HG03060 (cell line): ENCODE data around the gene SHROOM2.
"Not testable (repeated sequence)": the region's sequence is repeated elsewhere in the genome, so short reads cannot be mapped to it uniquely, and the experiment has no call there.

Experiments used
- ATAC-seq: cut with Tn5 transposase; IDR thresholded peaks from one replicate; pipeline ENCODE4 v1.9.1; 2021; ENCODE audit warnings: low read depth, moderate number of reproducible peaks; ENCODE audit not compliant: unreplicated experiment

The SHROOM2 gene

DNA sequence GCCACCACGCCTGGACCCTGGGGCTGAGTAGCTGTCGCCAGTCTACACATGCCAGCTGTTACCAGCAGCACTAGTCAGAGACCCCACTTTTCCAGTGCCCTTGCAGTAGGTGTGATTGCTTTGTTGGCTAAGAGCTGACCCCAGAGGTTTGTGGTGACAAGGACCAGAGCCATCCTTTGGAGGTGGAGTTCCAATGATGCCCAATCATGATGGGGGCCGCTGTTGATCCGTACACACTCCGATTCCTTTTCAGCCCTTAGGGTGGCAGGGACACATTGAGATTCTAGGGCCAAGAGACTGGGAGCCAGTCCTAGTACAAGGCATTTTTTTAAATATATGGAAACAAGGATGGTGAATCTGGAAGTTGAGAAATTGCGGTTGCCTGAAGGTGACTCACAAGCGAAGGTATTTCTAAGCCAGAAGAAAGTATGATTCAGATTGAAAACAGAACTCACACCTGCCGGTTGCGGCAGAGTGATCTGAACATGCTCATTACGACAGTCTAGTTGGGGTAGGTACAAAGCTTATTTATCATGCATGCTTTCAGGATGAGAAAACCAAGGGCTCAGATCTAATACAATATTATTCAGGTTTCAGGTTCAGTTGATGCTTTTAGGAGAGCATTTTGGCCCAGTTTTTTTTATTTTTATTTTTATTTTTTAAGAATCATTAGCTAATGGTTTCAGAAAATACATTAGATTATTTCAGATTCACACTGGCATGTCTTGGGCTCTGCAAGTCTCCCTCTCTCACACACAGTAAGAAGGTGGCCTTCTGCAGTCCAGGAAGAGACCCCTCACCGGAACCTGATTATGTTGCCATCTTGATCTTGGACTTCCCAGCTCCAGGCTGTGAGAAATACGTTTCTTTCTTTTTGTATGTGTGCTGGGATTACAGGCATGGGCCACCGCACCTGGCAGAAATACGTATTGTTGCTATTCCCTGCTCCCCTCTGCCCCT is 43.4 kb downstream of the SHROOM2 start:
- peak; percentile 92 for ATAC-seq

DNA sequence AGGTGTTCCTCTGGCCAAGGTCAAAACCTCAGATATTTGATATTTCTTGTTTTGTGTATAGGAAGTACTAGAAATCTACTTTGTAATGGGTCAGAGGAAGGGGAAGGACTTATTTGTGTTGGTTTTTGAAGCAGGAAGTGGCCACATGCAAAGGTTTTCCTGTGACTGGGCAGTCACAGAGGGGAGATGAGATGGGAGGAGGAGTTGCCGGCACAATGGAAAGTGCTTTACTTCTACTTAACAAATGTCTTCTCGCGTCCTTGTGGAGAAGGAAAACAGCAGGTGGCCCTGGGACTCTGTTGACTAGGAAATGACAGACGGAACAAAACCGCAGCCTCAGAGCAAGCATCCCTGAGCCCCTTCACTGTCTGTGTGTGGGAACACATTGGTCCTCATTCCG is 46.6 kb downstream of the SHROOM2 start:
- ATAC-seq, result no peak

DNA sequence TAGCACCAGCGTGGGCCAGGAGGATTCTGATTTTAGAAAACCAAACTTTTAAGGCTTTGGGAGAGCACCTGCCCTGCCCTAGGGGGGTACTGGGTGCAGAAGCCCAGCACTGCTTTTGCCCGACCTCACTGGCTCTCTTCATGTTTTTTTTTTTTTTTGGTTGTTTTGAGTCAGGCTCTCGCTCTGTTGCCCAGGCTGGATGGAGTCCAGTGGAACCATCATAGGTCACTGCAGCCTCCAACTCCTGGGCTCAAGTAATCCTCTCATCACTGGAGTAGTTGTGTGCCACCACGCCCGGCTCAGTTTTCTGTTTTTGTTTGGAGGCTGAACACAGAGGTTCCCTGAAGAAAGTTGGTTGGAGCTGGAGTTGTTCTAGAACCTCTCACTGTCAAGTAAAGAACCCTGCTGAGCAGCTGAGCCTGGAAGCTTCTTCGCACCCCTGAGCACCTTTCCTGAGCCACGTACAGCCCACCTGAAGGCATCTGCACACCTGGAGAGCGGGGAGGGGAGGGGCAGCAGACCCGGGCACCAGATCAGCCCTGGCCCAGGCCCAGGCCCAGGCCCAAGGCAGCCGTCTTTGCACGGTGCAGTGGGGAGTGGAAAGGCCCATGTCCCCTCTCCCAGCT is 49.5 kb downstream of the SHROOM2 start:
- ATAC-seq, result no peak

DNA sequence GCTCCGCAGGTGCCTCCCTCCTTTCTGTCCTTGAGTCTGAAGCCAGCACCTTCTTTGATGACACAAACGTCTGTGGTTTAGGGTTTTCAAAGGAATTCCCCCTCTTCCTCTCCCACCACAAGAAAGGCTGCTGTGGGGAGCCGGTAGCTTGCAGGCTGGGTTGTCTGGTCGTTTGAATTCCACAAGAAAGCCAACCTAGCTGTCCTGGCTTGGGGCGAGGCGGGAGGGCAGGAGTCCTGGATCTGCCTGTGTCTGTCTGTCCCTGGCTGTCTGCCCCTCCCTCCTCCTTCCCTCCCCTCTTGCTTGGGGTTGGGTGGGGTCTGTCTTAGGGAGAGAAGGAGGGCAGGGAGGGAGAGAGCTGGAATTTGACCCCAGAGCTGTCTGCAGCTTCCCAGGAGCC is 56.3 kb downstream of the SHROOM2 start:
- ATAC-seq, result no peak

DNA sequence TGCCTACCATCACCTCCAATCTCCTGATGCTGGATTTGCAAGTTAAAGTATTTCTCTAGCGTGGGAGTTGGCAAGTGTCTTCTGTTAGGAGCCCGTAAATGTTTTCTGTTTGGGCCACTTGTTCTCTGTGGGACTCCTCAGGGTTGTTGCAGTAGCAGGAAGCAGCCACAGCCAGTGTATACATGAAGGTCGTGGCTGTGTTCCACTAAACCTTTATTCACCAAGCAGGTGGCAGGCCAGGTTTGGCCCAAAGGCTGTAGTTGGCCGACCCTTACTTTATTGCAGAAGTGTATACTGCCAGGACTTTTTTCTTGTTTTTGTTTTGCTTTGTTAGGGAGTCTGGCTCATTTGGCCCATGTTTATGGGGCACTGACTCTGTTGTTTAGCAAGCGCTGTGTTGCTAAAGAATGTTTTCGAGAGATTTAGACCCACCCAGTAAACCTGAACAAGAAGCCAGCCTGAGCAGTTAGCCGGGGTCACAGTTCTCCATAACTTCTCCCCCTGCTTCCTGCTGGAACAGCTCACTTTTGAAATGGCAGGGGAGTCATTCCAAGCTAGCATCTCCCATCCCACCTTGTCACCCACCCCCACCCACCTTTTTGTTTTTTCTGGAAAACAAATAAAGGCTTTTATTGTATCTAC is 58.8 kb downstream of the SHROOM2 start:
- ATAC-seq, result no peak

DNA sequence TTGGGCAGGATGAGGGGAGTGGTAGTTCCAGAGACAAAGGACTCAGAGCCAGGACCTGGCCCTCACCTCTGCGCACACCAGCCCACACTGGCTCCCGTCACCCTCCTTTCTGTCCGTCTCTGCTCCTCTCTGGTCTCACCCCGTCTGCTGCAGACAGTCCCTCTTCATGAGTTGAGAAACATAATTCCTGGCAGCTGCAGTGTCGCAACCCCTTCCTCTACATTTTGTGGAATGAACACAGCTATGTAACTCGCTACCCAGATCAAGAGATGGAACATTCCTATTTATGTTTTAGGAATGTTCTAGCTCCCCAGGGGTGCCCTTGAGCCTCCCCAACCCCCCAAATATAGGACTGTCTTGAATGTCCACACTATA is 59.3 kb downstream of the SHROOM2 start:
- no peak for ATAC-seq

DNA sequence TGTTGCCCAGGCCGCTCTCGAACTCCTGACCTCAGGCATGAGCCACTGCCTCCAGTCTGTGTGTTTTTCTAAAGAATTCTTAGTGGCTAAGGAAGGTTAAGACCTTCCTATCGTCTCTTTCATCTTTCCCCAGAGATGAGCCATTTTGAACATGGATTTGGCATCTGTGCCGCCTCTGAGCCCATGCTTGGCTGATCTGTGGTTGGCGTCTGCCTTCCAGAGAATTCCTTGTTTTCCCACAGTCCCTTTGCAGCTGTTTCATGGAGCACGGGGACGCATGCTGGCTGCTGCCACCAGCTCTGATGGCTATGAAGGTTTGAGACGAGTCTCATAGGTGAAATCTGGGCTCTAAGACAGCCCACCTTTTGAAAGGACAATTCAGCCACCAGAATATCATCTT is 60.4 kb downstream of the SHROOM2 start:
- no peak for ATAC-seq

DNA sequence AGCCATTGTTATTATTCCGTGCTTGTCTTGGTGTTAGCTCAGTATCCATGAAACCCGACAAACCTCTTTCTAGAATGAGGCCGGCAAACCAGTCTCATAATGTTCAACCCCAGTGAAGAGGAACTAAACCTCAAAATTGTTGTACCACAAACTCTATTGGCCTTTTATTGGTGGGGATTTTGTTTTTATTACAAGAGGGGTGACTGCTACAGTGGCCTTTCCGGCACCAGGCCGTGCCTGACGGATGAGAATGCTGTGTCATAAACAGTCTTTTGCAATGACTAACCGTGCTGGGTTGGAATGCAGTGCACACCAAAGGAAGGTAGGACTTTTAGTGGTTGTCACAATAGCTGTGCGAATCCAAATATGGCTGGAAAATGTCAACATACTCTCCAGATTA is 60.8 kb downstream of the SHROOM2 start:
- ATAC-seq, result no peak

DNA sequence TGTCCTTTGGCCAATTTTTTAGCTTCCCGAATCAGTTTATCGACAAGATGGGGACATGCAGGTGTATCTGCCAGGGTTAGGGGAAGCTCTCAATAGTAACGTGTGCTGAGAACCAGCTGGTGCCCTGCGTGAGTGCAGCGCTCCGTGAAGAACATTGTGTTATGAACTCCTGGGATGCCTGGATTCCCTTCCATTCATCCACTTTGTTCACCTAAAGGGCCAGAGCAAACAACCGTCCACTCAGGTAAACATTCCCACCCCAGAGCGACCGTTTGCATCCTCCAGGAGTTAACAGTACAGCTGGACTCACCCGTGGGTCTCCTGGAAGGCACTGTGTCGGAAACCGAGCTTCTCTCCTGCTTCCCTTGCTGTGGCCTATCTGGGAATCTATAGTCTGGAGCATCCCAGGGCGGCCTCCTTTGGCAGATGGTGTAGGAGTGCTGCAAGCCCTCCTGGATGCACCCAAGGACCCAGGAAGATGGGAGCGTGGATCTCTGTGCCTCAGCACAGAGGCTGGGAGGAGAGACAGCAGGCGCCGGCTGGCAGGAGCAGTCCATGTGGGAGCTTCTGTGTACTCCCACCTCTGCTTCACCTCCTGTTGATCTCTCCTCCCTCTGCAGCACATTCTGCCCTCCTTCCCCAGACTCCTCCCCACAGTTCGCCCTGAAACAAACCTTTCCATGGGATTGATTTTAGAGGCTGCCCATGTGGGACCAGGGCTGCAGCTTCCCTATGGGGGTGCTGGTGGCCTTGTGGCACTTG is 62.7 kb downstream of the SHROOM2 start:
- ATAC-seq, result no peak

DNA sequence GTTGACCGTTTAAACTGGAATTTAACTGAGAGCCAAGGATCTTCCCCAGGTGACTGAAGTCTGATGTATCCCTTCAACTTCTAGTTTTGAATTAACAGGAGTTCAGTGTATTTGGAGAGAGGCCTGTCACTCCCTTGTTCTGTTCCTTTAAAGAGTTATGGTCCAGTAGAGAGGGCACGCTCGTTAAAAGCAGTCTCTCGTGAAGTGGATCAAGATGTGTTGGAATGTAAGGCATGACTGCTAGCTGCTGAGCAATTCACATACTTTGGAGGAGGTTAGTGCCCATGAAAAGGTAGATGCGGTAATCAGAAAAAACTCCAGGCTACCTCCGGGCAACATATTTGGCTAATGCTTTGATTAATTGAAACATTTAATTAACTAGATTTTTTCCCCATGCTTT is 65.7 kb downstream of the SHROOM2 start:
- ATAC-seq, result no peak

DNA sequence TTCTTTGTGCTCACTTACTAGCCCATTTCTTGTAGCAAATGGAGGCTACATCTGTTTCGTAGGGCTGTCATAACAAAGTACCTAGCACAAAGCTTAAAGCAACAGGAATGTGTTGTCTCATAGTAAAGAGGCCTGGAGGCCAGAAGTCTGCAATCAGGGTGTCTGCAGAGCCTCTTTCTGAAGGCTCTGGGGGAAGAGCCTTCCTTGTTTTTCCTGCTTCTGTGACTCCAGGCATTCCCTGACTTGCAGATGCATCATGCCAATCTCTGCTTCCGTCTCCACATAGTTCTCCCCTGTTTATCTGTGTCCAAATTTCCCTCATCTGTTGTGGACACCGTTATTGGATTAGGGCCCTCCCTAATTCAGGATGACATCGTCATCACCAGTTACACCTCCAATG is 67.1 kb downstream of the SHROOM2 start:
- ATAC-seq, result no peak

DNA sequence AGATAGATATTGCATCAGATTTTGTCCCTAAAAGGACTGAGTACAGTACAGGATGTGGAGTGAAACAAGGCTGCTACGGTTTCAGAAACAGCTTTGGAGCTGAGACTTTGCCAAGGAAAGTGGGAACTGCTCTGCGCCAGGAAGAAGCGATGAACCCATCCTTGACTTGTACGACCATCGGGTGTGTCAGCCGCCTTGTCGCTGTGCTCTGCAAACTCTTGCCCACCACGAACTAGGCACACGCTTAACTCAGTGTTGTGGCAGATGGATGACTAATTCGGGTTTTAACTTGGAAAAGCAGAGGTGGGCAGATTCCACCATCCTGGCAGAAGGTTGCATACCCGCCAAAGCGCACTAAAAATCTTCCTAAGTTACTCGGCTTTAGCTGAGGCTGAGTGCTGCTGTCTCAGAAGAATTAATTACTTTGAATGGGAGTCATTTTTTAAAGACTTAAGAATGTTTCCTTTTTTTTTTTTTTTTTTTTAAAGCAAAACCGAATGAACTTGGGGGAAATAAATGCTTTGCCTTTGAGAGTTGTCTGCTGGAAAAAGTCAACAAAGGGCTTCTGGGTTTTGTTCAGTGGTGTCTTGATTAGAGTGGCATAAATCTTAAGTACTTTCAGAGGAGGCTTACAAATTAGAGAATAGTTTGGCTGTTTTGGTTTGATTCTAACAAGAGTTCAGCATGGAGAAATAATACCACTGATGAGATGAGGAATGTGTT is 69.5 kb downstream of the SHROOM2 start:
- no peak for ATAC-seq

DNA sequence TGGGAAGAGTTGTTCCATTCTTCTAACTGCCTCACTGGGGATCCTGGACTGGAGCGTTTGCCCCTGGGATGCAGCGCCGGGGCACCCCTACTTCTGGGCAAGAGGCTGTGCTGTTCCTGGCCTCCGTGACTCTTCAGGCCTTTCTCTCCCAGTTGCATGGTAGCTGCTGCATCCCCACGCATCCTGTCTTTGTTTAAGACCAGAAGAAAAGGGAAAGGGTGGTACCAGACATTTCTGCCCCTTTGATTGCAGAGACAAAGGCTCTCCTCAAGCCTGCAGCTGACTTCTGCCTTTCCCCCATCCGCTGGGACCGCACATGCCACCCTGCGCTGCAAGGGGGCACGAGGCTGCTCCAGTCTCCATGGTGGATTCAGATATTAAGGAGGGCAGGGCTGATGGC is 70.4 kb downstream of the SHROOM2 start:
- ATAC-seq, result no peak

DNA sequence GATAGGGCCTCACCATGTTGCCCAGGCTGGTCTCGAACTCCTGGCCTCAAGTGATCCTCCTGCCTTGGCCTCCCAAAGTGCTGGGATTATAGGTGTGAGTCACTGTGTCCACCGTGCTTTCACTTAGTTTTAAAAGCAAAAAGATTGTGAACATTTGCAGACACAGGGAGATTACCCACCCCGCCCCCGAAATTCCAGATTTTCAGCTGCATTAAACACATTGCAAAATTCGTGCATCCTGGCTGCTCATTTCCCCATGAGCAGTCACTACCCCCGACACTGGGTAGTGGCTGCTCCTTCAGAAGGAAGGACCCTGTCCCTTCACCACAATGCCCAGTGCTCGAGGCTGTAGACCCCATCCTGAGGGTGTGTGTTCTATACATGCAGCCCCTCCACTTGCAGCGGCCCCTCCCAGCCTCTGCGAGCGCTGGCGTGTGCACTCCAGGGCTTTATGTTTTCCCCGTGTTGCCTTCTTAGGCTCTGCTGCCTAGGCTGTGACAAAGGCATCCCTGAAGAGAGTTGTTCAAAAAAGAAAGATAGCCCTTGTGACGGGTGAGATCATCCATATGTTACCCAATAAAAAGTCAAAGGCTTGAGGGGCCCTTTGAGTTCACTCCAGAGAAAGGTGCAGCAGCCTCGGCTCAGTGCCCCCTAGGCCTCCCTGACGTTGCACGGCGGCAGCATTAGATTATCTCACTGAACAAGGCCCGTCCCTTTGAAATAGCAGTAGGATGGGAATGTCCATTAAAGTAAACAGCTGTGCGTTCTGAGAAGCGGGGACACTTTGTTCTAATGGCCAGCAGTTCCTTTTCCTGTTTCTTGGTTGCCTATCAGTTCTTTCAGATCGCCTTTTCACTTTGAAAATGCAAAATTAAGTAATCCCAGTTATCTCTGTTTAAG is 71.6 kb downstream of the SHROOM2 start:
- no peak for ATAC-seq

DNA sequence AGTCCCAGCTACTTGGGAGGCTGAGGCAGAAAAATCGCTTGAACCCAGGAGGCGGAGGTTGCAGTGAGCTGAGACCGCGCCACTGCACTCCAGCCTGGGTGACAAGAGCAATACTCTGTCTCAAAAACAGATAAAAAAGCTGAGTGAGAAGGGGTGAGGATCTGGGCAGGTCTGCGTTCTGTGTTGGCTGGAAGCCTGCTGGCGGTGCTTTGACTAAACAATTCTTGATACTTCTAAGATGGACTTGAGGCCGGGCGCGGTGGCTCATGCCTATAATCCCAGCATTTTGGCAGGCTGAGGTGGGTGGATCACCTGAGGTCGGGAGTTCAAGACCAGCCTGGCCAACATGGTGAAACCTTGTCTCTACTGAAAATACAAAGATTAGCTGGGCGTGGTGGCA is 72.5 kb downstream of the SHROOM2 start:
- ATAC-seq, result not testable (repeated sequence)

DNA sequence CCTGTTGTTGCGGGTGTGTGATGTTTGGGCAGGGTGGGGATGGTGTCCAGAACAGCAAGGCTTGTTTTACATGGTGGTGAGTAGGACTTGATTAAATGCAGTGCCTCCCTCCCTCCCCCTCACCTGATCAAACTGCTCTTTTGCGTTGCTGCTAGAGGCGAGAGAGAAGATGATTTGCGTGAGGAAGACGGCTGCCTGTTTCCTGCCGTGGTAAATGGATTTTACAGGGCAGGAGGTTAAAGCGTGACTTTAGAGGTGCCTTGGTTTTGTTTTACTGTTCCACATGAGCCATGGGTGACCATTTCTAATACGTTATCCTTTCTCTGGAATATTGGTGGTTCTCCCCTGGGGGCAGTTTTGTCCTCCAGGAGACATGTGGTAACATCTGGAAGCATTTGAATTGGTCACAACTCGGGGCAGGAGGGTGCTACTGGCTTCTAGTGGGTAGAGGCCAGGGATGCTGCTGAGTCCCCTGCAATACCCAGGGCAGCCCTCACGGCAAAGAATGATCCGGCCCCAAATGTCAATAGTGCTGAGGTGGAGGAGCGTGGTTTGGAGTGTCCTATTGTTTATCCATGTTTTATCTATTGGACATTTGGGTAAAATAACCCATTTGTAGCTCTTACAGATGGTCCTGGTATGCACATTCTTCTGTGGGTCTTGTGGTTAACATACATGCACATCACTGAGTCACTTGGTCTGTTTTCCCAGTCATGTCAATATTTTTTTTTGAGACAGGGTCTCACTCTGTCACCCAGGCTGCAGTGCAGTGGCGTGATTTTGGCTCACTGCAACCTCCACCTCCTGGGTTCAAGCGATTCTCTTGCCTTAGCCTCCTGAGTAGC is 73.7 kb downstream of the SHROOM2 start:
- ATAC-seq, result no peak

DNA sequence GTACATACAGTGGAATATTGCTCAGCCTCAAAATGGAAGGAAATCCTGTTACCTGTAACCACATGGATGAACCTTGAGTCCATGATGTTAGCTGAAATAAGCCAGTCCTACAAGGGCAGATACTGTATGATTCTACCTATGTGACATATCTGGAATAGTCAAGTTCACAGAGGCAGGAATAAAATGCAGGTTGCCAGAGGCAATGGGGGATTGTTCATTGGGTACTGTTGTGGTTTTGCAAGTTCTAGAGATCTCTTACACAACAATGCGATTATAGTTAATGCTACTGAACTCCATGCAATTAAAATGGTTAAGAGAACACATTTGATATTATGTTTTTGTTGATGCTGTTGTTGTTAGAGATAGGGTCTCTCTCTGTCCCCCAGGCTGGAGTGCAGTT is 74.6 kb downstream of the SHROOM2 start:
- ATAC-seq, result no peak

DNA sequence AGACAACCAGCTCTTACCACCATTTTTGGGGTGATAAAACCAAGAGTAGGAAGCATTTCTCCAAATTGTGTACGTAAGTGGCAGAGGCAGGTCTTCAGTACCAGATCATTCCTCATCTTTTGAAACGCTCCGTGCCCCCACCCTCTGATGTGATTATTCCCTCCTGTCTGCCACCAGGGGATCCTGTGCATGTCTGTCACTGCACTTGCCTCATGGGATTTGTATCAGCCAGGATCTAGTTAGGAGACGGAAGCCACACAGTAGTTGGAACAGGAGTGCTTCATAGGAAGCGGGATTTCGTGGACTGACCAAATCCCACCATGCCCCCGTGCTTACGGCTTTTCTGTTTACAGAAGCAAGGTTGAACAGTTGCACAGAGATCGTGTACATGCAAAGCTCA is 75.5 kb downstream of the SHROOM2 start:
- no peak for ATAC-seq
